Measurements from ENCODE around the gene CHRND. TPM values are rescaled to one million over a fixed set of nuclear protein-coding genes. Genes with fewer than 3 reads are reported as not detected.

CHRND gene
- total RNA-seq, 1 experiment from 2014 or later = not detected

GRCh38 chr2:232489516-232490220 lies 36.3 kb upstream of the CHRND start (continued):
- TF ChIP-seq STAT6 (CRISPR knock-in tag; conservative IDR thresholded peaks at IDR 0.05; ENCODE audit: low read depth) = no peak; the same call in 1 of the 2 replicates
- TF ChIP-seq ZBTB21 (CRISPR knock-in tag; IDR thresholded peaks at IDR 0.05; ENCODE audit: borderline replicate concordance) = no peak

GRCh38 chr2:232490221-232491138 lies 35.5 kb upstream of the CHRND start:
- no peak for ATAC-seq
- Mint-ChIP-seq H3K36me3 (no peaks in the 10 kb centered on the region), H3K9me3 (no peaks in the 10 kb centered on the region), H3K27me3 (ENCODE audit: low read depth) (peaks cover 43% of the 10 kb centered on the region), H3K4me1 (peaks cover 25% of the 10 kb centered on the region), H3K27ac (no peak overlapping the region), H3K4me3 (no peak overlapping the region)
- DNase-seq (ENCODE audit: low spot score) = no peak
- ChIA-PET POLR2A (no interaction called here), CTCF (interaction anchor here (0.9 to 2.6 kb wide), 4 partner anchors 31 to 69 kb away, joined by 3 to 14 read pairs (median 4); no protein-coding TSS in a partner anchor)
- TF ChIP-seq RELA (CRISPR knock-in tag; IDR thresholded peaks at IDR 0.05; ENCODE audit: borderline replicate concordance) (no peak), FOXK1 (CRISPR knock-in tag; IDR thresholded peaks at IDR 0.05) (no peak), KAT7 (CRISPR knock-in tag; IDR thresholded peaks at IDR 0.05; ENCODE audit: borderline replicate concordance) (no peak), MYBL2 (CRISPR knock-in tag; IDR thresholded peaks at IDR 0.05) (no peak), CDX4 (CRISPR knock-in tag; IDR thresholded peaks at IDR 0.05; ENCODE audit: borderline replicate concordance) (no peak), ESRRA (CRISPR knock-in tag; IDR thresholded peaks at IDR 0.05; ENCODE audit: borderline replicate concordance) (no peak), E2F4 (CRISPR knock-in tag; IDR thresholded peaks at IDR 0.05; ENCODE audit: borderline replicate concordance, low read depth) (no peak), ZNF396 (CRISPR knock-in tag; IDR thresholded peaks at IDR 0.05; ENCODE audit: borderline replicate concordance) (no peak), ARID4B (CRISPR knock-in tag; IDR thresholded peaks at IDR 0.05; ENCODE audit: borderline replicate concordance) (no peak), JUN (CRISPR knock-in tag; IDR thresholded peaks at IDR 0.05) (no peak), NR2C2 (CRISPR knock-in tag; IDR thresholded peaks at IDR 0.05) (no peak), CTCF (IDR thresholded peaks at IDR 0.05) (no peak), USF2 (CRISPR knock-in tag; IDR thresholded peaks at IDR 0.05) (no peak), SMAD4 (CRISPR knock-in tag; IDR thresholded peaks at IDR 0.05) (no peak), NR1H2 (CRISPR knock-in tag; IDR thresholded peaks at IDR 0.05) (no peak), TCF7 (CRISPR knock-in tag; IDR thresholded peaks at IDR 0.05; ENCODE audit: low read depth) (no peak)
